Neutrophil (primary cell): ENCODE measurements around the gene BIN1.

Experiments
- H3K27ac ChIP-seq: fragments of 200-600 bp; sonication (generic); 2 replicates; pipeline ENCODE4 v1.5.1; 2016; ENCODE audit warnings: mild to moderate bottlenecking, moderate library complexity
- H3K27me3 ChIP-seq: fragments of 200-600 bp; sonication (generic); 2 replicates; pipeline ENCODE4 v1.6.0; 2016; ENCODE audit warnings: mild to moderate bottlenecking
- H3K36me3 ChIP-seq: fragments of 200-600 bp; sonication (generic); 2 replicates; pipeline ENCODE4 v1.5.1; 2017
- H3K4me1 ChIP-seq, 2 experiments: fragments of 200-600 bp in 1 of 2; sonication (generic) in 1 of 2; 1 replicate in 1 of 2; 2 replicates in 1 of 2; pipeline versions ENCODE4 v1.5.1 to v1.6.1; 2013 to 2016; ENCODE audit warnings: low read depth in 1 of 2, low read length in 1 of 2, mild to moderate bottlenecking in 1 of 2, moderate library complexity in 1 of 2; ENCODE audit not compliant: control insufficient read depth in 1 of 2, insufficient read depth in 1 of 2
- H3K4me3 ChIP-seq, 2 experiments: fragments of 200-600 bp in 1 of 2; sonication (generic) in 1 of 2; 1 replicate in 1 of 2; 2 replicates in 1 of 2; pipeline ENCODE4 v1.5.1; 2013 to 2016; ENCODE audit warnings: low read depth in 1 of 2, low read length in 1 of 2, mild to moderate bottlenecking in 1 of 2, moderate library complexity in 1 of 2
- H3K9me3 ChIP-seq: fragments of 200-600 bp; sonication (generic); 2 replicates; pipeline ENCODE4 v1.5.1; 2016
- TF ChIP-seq, protein P1 (sequence below): fragments of 200-600 bp; sonication (generic); IDR thresholded peaks from 2 replicates; pipeline ENCODE4 v1.5.1; 2016; ENCODE audit warnings: antibody characterized with exemption

BIN1 gene

DNA sequence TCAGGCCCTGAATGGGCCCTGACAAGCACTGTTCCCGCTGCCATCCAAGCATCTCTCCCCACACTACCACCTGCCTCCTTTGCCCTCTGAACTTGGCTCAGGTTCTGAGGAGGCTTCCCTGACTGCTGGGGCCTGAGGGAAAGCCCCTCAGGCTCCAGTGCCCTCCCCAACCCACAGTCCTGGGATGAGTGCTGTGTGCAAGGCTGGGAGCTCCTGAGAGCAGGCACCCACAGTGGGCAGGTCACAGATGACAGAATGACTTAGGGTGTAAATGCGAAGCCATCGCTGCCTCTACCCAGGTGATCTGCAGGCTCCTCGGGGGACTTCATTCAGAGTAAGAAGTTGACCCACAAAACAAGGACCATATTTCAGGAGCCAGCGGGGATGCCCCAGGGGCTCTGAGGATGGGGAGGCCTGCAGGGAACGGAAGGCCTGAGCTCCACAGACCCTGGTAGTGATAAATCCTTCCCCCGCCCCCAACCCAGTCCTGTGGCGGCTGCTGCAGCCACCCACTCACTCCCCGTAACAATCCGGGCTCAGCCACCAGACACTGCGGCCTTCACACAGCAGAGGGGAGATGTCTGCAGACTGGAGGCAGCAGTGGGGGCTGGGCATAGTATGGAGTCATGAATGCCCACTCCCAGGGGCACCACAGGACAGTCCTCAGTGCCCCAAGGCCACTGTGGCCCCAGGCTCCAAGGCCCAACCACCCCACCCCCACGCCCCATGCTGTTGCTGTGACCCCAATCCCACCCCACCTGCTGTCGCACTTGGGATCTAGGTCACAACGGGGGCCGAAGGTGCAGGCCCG lies 8.9 kb downstream of the BIN1 start:
- Histone ChIP-seq H3K36me3 (no peaks in the 10 kb centered on the region), H3K4me3 (no peak overlapping the region), H3K27me3 (peaks cover 27% of the 10 kb centered on the region), H3K4me1 (no peaks in the 10 kb centered on the region), H3K9me3 (no peaks in the 10 kb centered on the region), H3K27ac (no peak overlapping the region)
- TF ChIP-seq, protein P1, sequence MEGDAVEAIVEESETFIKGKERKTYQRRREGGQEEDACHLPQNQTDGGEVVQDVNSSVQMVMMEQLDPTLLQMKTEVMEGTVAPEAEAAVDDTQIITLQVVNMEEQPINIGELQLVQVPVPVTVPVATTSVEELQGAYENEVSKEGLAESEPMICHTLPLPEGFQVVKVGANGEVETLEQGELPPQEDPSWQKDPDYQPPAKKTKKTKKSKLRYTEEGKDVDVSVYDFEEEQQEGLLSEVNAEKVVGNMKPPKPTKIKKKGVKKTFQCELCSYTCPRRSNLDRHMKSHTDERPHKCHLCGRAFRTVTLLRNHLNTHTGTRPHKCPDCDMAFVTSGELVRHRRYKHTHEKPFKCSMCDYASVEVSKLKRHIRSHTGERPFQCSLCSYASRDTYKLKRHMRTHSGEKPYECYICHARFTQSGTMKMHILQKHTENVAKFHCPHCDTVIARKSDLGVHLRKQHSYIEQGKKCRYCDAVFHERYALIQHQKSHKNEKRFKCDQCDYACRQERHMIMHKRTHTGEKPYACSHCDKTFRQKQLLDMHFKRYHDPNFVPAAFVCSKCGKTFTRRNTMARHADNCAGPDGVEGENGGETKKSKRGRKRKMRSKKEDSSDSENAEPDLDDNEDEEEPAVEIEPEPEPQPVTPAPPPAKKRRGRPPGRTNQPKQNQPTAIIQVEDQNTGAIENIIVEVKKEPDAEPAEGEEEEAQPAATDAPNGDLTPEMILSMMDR: no peak

DNA sequence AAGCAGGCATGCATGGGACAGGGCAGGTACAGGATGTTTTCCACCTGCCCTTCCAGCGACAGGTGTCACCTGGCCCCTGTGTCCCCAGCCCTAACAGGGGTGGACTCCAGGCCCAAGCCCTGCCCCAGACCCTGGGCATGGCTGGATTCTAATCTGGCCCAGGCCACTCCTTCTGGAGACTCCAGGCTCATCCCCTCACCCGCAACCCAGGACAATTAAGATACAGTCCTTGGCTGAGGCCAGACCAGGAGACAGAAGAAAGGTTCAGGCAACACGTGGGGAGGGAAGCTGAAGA lies 9.5 kb downstream of the BIN1 start:
- H3K27me3 ChIP-seq: peaks cover 32% of the 10 kb centered on the region
- no peak overlapping the region for H3K27ac ChIP-seq
- H3K9me3 ChIP-seq: no peaks in the 10 kb centered on the region
- H3K4me3 ChIP-seq: no peak overlapping the region
- TF ChIP-seq, protein P1: no peak
- H3K4me1 ChIP-seq: no peaks in the 10 kb centered on the region
- H3K36me3 ChIP-seq: no peaks in the 10 kb centered on the region

DNA sequence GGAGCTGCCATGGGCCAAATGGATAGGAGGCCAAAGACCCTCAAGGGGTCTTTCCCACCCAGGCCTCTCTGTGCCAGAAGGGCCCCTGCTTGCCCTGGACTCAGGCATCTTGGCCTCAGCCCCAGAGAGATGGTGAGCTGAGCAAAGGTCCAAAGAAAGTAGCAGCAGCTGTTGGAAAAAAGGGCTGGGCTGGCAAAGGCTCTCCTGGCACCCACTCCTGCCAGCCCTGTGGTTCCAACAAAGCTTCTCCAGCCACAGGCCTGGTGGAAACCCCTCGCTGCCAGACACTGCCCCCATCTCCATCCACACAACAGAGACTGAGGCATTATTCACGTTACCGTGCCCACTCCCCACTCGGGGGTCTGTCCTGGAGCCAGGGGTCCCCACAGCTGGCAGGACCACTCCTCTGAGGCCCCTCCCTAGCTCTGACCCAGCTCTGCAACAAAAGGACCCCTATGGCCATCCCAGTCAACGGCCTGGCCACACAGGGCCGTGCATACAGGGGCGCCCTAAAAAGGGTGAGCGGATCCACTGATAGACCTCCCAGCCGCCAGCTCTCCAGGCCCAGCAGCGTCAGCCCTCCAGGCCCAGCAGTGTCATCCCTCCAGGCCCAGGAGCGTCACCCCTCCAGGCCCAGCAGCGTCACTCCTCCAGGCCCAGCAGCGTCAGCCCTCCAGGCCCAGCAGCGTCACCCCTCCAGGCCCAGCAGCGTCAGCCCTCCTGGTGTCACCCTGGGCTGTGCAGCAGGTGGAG lies 10.1 kb downstream of the BIN1 start:
- Histone ChIP-seq H3K4me1 (no peaks in the 10 kb centered on the region), H3K9me3 (no peaks in the 10 kb centered on the region), H3K27me3 (peaks cover 35% of the 10 kb centered on the region), H3K4me3 (no peak overlapping the region), H3K36me3 (no peaks in the 10 kb centered on the region), H3K27ac (no peak overlapping the region)
- TF ChIP-seq, protein P1: no peak

DNA sequence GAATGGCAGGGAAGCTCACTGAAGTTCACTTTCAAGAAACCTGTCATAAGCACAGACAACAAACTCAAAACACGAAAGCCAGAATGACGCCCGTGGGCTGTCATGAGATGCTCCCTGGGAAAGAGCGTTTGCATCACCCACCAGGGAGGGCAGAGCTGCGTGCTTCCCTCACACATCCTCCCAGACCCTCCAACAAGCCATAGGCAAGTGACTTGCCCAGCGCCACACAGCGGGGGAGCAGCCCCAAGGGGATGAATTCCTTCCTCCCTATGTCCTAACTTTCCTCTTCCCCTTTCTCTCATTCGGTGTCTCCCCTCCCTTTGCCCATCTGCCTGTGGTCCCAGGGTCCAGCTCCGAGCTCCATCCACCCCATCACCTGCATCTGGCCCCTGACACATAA lies 10.7 kb downstream of the BIN1 start:
- H3K36me3 ChIP-seq: no peaks in the 10 kb centered on the region
- peaks cover 35% of the 10 kb centered on the region for H3K27me3 ChIP-seq
- no peaks in the 10 kb centered on the region for H3K4me1 ChIP-seq
- no peaks in the 10 kb centered on the region for H3K9me3 ChIP-seq
- TF ChIP-seq, protein P1: no peak
- H3K27ac ChIP-seq: no peak overlapping the region
- H3K4me3 ChIP-seq: no peak overlapping the region

DNA sequence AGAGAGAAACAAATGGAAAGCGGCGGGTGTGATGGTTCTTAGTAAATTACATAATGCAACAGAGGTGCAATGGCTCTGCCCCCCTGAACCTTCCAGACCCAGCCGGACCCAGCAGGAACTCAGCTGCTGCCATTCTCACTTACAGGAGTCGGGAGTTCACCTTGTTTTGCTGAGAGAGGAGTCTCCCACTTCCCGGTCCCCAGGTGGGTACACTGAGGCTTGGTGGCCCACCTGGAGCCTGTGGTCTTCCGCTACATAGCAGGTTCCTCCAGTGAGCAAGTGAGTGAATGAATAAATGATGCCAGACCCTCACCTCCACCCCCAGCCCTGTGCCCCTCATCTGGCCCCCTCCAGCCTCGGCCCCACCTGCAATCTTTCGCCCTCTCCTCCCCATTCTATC lies 11.2 kb downstream of the BIN1 start:
- Histone ChIP-seq H3K9me3 (no peaks in the 10 kb centered on the region), H3K36me3 (no peaks in the 10 kb centered on the region), H3K27me3 (peaks cover 35% of the 10 kb centered on the region), H3K4me3 (no peak overlapping the region), H3K27ac (no peak overlapping the region), H3K4me1 (no peaks in the 10 kb centered on the region)
- TF ChIP-seq, protein P1: no peak
